H9 (cell line): ENCODE results near the gene ANO9. TPM values are rescaled to one million over a fixed set of nuclear protein-coding genes. Genes with fewer than 3 reads are reported as not detected.

Experiments used
- DNase-seq: peaks from one replicate; pipeline ENCODE4 v3.0.0-alpha.2; 2017
- H2AFZ ChIP-seq: one replicate; pipeline ENCODE4 v1.6.1; 2013; ENCODE audit warnings: mild to moderate bottlenecking, low read length, control low read depth, moderate library complexity
- H2AK5ac ChIP-seq: 2 replicates; pipeline ENCODE4 v1.6.1; 2013; ENCODE audit warnings: low read length, control low read depth, mixed read lengths; ENCODE audit not compliant: insufficient read length
- H2BK120ac ChIP-seq: one replicate; pipeline ENCODE4 v1.6.1; 2013; ENCODE audit warnings: low read depth, mild to moderate bottlenecking, low read length, control low read depth, inconsistent platforms; ENCODE audit not compliant: poor library complexity, severe bottlenecking
- H2BK12ac ChIP-seq: 2 replicates; pipeline ENCODE4 v1.6.1; 2013; ENCODE audit warnings: low read length, control low read depth, mixed read lengths, low read depth; ENCODE audit not compliant: insufficient read length
- H2BK15ac ChIP-seq: 2 replicates; pipeline ENCODE4 v1.6.1; 2013; ENCODE audit warnings: low read depth, low read length, control low read depth
- H2BK20ac ChIP-seq: one replicate; pipeline ENCODE4 v1.6.1; 2013; ENCODE audit warnings: low read depth, mild to moderate bottlenecking, low read length, control low read depth, inconsistent platforms; ENCODE audit not compliant: poor library complexity, severe bottlenecking
- H2BK5ac ChIP-seq: 2 replicates; pipeline ENCODE4 v1.6.1; 2013; ENCODE audit warnings: low read length, control low read depth, mixed read lengths; ENCODE audit not compliant: insufficient read length
- H3K14ac ChIP-seq: 2 replicates; pipeline ENCODE4 v1.6.1; 2013; ENCODE audit warnings: low read length, control low read depth; ENCODE audit not compliant: insufficient read depth
- H3K18ac ChIP-seq: 2 replicates; pipeline ENCODE4 v1.6.1; 2013; ENCODE audit warnings: low read depth, mild to moderate bottlenecking, mixed read lengths, low read length, control low read depth; ENCODE audit not compliant: insufficient read length
- H3K23ac ChIP-seq: 2 replicates; pipeline ENCODE4 v1.6.1; 2013; ENCODE audit warnings: low read length, control low read depth, mixed read lengths, low read depth; ENCODE audit not compliant: insufficient read length
- H3K23me2 ChIP-seq: 2 replicates; pipeline ENCODE4 v1.6.1; 2013; ENCODE audit warnings: low read depth, mild to moderate bottlenecking, mixed read lengths, low read length, control low read depth; ENCODE audit not compliant: insufficient read length, poor library complexity, severe bottlenecking
- H3K27ac ChIP-seq: 2 replicates; pipeline ENCODE4 v1.5.1; 2013; ENCODE audit warnings: low read length, control low read depth, mixed read lengths, low read depth; ENCODE audit not compliant: insufficient read length
- H3K27me3 ChIP-seq: 2 replicates; pipeline ENCODE4 v1.6.1; 2013; ENCODE audit warnings: low read length, control low read depth, inconsistent platforms; ENCODE audit not compliant: insufficient read depth
- H3K4ac ChIP-seq: 2 replicates; pipeline ENCODE4 v1.6.1; 2013; ENCODE audit warnings: low read depth, mild to moderate bottlenecking, control low read depth, inconsistent platforms, low read length, moderate library complexity
- H3K4me1 ChIP-seq: 2 replicates; pipeline ENCODE4 v1.6.1; 2013; ENCODE audit warnings: low read length, control low read depth, inconsistent platforms; ENCODE audit not compliant: insufficient read depth
- H3K4me2 ChIP-seq: 2 replicates; pipeline ENCODE4 v1.6.1; 2013; ENCODE audit warnings: low read length, control low read depth, mixed read lengths; ENCODE audit not compliant: insufficient read length, insufficient read depth
- H3K56ac ChIP-seq: 2 replicates; pipeline ENCODE4 v1.6.1; 2013; ENCODE audit warnings: low read depth, mild to moderate bottlenecking, mixed read lengths, low read length, control low read depth; ENCODE audit not compliant: insufficient read length
- H3K79me1 ChIP-seq: 2 replicates; pipeline ENCODE4 v1.6.1; 2013; ENCODE audit warnings: low read depth, mild to moderate bottlenecking, moderate library complexity, low read length, control low read depth, inconsistent platforms; ENCODE audit not compliant: insufficient read depth, poor library complexity, severe bottlenecking
- H3K79me2 ChIP-seq: 2 replicates; pipeline ENCODE4 v1.6.1; 2013; ENCODE audit warnings: low read length, control low read depth, inconsistent platforms; ENCODE audit not compliant: insufficient read depth
- H3K9ac ChIP-seq: 2 replicates; pipeline ENCODE4 v1.6.1; 2013; ENCODE audit warnings: low read length, control low read depth, mixed read lengths; ENCODE audit not compliant: insufficient read length; ENCODE audit errors: extremely low read depth
- H3K9me3 ChIP-seq: one replicate; pipeline ENCODE4 v1.6.1; 2013; ENCODE audit warnings: low read depth, low read length, inconsistent platforms; ENCODE audit not compliant: control insufficient read depth
- H3T11ph ChIP-seq: one replicate; pipeline ENCODE4 v1.6.1; 2013; ENCODE audit warnings: mild to moderate bottlenecking, low read length, control low read depth, inconsistent platforms
- H4K20me1 ChIP-seq: one replicate; pipeline ENCODE4 v1.6.1; 2013; ENCODE audit not compliant: control insufficient read depth, insufficient read length, insufficient read depth
- H4K5ac ChIP-seq: 2 replicates; pipeline ENCODE4 v1.6.1; 2013; ENCODE audit warnings: low read depth, mild to moderate bottlenecking, mixed read lengths, low read length, control low read depth; ENCODE audit not compliant: insufficient read length
- H4K8ac ChIP-seq: replicated peaks from 2 replicates; pipeline ENCODE4 v1.6.1; 2013; ENCODE audit warnings: low read length, control low read depth, mixed read lengths, low read depth; ENCODE audit not compliant: insufficient read length
- H4K91ac ChIP-seq: 2 replicates; pipeline ENCODE4 v1.6.1; 2013; ENCODE audit warnings: low read depth, mild to moderate bottlenecking, moderate library complexity, mixed read lengths, low read length, control low read depth; ENCODE audit not compliant: insufficient read length
- H3K27ac Mint-ChIP-seq, 3 experiments: 2 replicates in 2 of 3; 3 replicates in 1 of 3; pipeline ENCODE4 v1.8.0; 2020 to 2021; ENCODE audit warnings: mixed read lengths in 3 of 3, mild to moderate bottlenecking in 1 of 3, moderate library complexity in 1 of 3
- H3K27me3 Mint-ChIP-seq: 2 replicates; pipeline ENCODE4 v1.8.0; 2021; ENCODE audit warnings: low read depth, mild to moderate bottlenecking, moderate library complexity, mixed read lengths
- H3K36me3 Mint-ChIP-seq, 3 experiments: 2 replicates in 2 of 3; 3 replicates in 1 of 3; pipeline ENCODE4 v1.8.0; 2020 to 2021; ENCODE audit warnings: low read depth in 3 of 3, mixed read lengths in 3 of 3; ENCODE audit not compliant: insufficient read depth in 1 of 3
- H3K4me1 Mint-ChIP-seq, 2 experiments: 2 replicates each; pipeline ENCODE4 v1.8.0; 2020; ENCODE audit warnings: mixed read lengths in 2 of 2
- H3K4me3 Mint-ChIP-seq, 2 experiments: 2 replicates in 1 of 2; 3 replicates in 1 of 2; pipeline ENCODE4 v1.8.0; 2020 to 2021; ENCODE audit warnings: mild to moderate bottlenecking in 2 of 2, mixed read lengths in 2 of 2, moderate library complexity in 1 of 2
- H3K9me3 Mint-ChIP-seq, 2 experiments: 2 replicates in 1 of 2; 3 replicates in 1 of 2; pipeline ENCODE4 v1.8.0; 2020; ENCODE audit warnings: mild to moderate bottlenecking in 2 of 2, mixed read lengths in 2 of 2, moderate library complexity in 1 of 2
- WGBS: extraction: QIAGEN DNeasy Blood & Tissue Kit; methylation state at CpG from one replicate; pipeline ENCODE4 v1.1.7; 2013; ENCODE audit warnings: missing lambda C conversion rate, low lambda C conversion rate, mixed read lengths; ENCODE audit not compliant: insufficient read length; ENCODE audit errors: extremely low coverage; 5-methylcytosine and 5-hydroxymethylcytosine counted together
- total RNA-seq: library from RNA; stranded (reverse); gene quantifications from 2 replicates; pipeline ENCODE4 v1.2.1, GENCODE V29; 2021
- TF ChIP-seq, protein P1 (sequence below): fragments of 200-600 bp; sonication (generic); conservative IDR thresholded peaks from 3 replicates; pipeline ENCODE4 v1.8.0; 2021; ENCODE audit warnings: antibody characterized with exemption, mild to moderate bottlenecking

Gene ANO9
- total RNA-seq, 1 experiment from 2014 or later, result 13.1 TPM

DNA sequence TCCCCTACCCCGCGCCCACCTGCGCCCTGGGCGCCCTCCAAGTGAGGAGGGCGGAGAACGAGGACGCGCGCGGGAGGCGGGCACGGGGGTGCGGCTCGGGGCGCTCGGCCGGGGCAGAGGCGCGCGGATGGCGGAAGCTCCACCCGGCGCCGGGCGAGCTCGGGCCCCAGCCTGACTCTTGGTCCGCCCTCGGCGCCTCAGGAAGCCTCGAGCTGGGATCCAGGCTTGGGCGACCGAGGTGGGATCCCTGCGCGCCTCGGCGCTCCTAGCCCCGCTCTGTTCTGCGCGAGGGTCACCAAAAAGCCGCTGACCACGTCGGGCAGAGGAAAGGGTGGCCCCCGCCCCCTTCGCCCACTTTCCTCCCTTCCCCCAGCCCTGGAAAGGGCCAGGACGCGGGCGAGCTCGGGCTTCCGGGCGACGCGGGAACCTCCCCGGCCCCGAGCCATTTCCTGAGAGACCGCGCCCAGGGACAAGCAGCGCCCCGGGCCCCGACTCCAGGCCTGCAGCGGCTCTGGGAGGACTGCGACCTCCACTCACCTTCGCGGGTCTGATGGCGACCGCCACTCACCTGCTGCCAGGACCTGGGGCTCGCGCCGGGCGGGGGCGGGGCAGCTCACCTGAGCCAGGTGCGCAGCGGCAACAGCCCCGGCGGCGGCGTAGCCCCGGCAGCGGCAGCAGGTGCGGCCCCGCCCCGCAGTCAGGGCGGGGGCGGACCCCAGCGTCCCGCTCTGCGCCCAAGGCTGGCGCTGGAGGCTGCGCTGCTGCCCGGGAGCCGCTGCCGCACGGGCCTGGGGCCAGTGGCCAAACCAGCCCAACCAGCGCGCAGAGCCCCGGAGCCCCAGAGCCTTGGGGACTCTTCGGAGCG is 24.8 kb downstream of the ANO9 start:
- Histone ChIP-seq H3T11ph (no peak overlapping the region), H3K9ac (no peak overlapping the region), H3K4ac (no peak overlapping the region), H3K23me2 (peaks cover 10% of the 10 kb centered on the region), H2BK15ac (no peak overlapping the region), H3K14ac (peak overlapping the region; percentile 69), H3K56ac (no peak overlapping the region), H2BK5ac (no peak overlapping the region), H4K20me1 (peaks cover 8% of the 10 kb centered on the region), H3K4me2 (peak overlapping the region; percentile 33), H3K79me1 (no peaks in the 10 kb centered on the region), H3K18ac (peak overlapping the region; percentile 69), H3K27me3 (no peaks in the 10 kb centered on the region; the same call in 1 of the 2 replicates), H3K27ac (no peak overlapping the region), H2AK5ac (no peak overlapping the region), H4K8ac (no peak overlapping the region), H3K9me3 (no peaks in the 10 kb centered on the region), H2BK20ac (no peak overlapping the region), H4K91ac (no peak overlapping the region), H3K4me1 (peaks cover 2% of the 10 kb centered on the region; the same call in 1 of the 2 replicates), H3K23ac (no peak overlapping the region), H2BK120ac (no peak overlapping the region), H2BK12ac (no peak overlapping the region), H4K5ac (no peak overlapping the region), H3K79me2 (no peaks in the 10 kb centered on the region; the same call in 1 of the 2 replicates), H2AFZ (no peak overlapping the region)
- Mint-ChIP-seq H3K4me3 (peak overlapping the region; percentile 75 to 79), H3K36me3 (no peaks in the 10 kb centered on the region; a peak in 1 of 7 replicates), H3K4me1 (peaks cover 17 to 26% of the 10 kb centered on the region in 2 experiments), H3K27ac (no peak overlapping the region), H3K27me3 (peaks cover 20% of the 10 kb centered on the region), H3K9me3 (no peaks in the 10 kb centered on the region; a peak in 1 of 5 replicates)
- DNase-seq, result peak; percentile 89
- TF ChIP-seq, protein P1, sequence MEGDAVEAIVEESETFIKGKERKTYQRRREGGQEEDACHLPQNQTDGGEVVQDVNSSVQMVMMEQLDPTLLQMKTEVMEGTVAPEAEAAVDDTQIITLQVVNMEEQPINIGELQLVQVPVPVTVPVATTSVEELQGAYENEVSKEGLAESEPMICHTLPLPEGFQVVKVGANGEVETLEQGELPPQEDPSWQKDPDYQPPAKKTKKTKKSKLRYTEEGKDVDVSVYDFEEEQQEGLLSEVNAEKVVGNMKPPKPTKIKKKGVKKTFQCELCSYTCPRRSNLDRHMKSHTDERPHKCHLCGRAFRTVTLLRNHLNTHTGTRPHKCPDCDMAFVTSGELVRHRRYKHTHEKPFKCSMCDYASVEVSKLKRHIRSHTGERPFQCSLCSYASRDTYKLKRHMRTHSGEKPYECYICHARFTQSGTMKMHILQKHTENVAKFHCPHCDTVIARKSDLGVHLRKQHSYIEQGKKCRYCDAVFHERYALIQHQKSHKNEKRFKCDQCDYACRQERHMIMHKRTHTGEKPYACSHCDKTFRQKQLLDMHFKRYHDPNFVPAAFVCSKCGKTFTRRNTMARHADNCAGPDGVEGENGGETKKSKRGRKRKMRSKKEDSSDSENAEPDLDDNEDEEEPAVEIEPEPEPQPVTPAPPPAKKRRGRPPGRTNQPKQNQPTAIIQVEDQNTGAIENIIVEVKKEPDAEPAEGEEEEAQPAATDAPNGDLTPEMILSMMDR, result no peak
- WGBS, result no CpG with 5 or more reads among the region's 97 CpGs
